Gastroesophageal sphincter (tissue), 4 donors: ENCODE data around the gene SND1. TPM values are rescaled to one million over a fixed set of nuclear protein-coding genes. Genes with fewer than 3 reads are reported as not detected.

Experiments
- ATAC-seq: fragments of 150-250 bp; one replicate; pipeline ENCODE4 v1.9.1; 2016; ENCODE audit warnings: mild to moderate bottlenecking, moderate library complexity
- H3K27ac ChIP-seq, 4 donors: fragments of 200-600 bp; sonication (generic) in 3 of 4; 1 replicate in 3 of 4; 2 replicates in 1 of 4; pipeline ENCODE4 v1.5.1; 2016 to 2019
- H3K27me3 ChIP-seq: fragments of 200-600 bp; sonication (generic); one replicate; pipeline ENCODE4 v1.5.1; 2019
- H3K36me3 ChIP-seq, 2 donors: fragments of 200-600 bp; sonication (generic); one replicate each; pipeline ENCODE4 v1.5.1; 2019; ENCODE audit warnings: control low read depth in 1 of 2
- H3K4me1 ChIP-seq, 3 donors: fragments of 200-600 bp; sonication (generic); 1 replicate in 2 of 3; 2 replicates in 1 of 3; pipeline ENCODE4 v1.5.1; 2016 to 2019; ENCODE audit warnings: control low read depth in 2 of 3
- H3K4me3 ChIP-seq, 2 donors: fragments of 200-600 bp; sonication (generic); one replicate each; pipeline ENCODE4 v1.5.1; 2019; ENCODE audit warnings: mild to moderate bottlenecking in 1 of 2, moderate library complexity in 1 of 2
- H3K9me3 ChIP-seq, 3 donors: fragments of 200-600 bp; sonication (generic); one replicate each; pipeline ENCODE4 v1.5.1; 2017 to 2019; ENCODE audit warnings: control low read depth in 2 of 3
- EP300 ChIP-seq: sonication (generic); formaldehyde crosslinking; IDR thresholded peaks from one replicate; pipeline ENCODE4 v1.6.1; 2017; ENCODE audit warnings: antibody characterized with exemption, mild to moderate bottlenecking
- POLR2A ChIP-seq, 2 donors: fragments of 450-650 bp; IDR thresholded peaks; one replicate each; pipeline ENCODE4 v1.6.1; 2017; ENCODE audit warnings: antibody characterized with exemption in 2 of 2, mild to moderate bottlenecking in 2 of 2, moderate library complexity in 1 of 2
- POLR2AphosphoS5 ChIP-seq: sonication (generic); formaldehyde crosslinking; IDR thresholded peaks from one replicate; pipeline ENCODE4 v1.6.1; 2017; ENCODE audit warnings: antibody characterized with exemption
- WGBS, 2 donors: methylation state at CpG; one replicate each; pipeline ENCODE4 v1.1.5; 2018; ENCODE audit warnings: low coverage in 1 of 2; 5-methylcytosine and 5-hydroxymethylcytosine counted together
- total RNA-seq, 4 donors: library from RNA; depleted of rRNA; stranded (reverse); fragments of >200 nt; gene quantifications; one replicate each; pipeline ENCODE4 v1.1.0, GENCODE V29; 2016
- TF ChIP-seq, protein P1 (sequence below), 4 experiments: fragments of 200-600 bp in 2 of 4; fragments of 450-650 bp in 2 of 4; sonication (generic) in 1 of 4; IDR thresholded peaks; one replicate each; pipeline ENCODE4 v1.5.1; 2017 to 2019; ENCODE audit warnings: antibody characterized with exemption in 4 of 4, mild to moderate bottlenecking in 2 of 4, moderate library complexity in 2 of 4

The SND1 gene
- total RNA-seq, 4 donors from 2014 or later = 97.1 to 119 (median 103) TPM

DNA sequence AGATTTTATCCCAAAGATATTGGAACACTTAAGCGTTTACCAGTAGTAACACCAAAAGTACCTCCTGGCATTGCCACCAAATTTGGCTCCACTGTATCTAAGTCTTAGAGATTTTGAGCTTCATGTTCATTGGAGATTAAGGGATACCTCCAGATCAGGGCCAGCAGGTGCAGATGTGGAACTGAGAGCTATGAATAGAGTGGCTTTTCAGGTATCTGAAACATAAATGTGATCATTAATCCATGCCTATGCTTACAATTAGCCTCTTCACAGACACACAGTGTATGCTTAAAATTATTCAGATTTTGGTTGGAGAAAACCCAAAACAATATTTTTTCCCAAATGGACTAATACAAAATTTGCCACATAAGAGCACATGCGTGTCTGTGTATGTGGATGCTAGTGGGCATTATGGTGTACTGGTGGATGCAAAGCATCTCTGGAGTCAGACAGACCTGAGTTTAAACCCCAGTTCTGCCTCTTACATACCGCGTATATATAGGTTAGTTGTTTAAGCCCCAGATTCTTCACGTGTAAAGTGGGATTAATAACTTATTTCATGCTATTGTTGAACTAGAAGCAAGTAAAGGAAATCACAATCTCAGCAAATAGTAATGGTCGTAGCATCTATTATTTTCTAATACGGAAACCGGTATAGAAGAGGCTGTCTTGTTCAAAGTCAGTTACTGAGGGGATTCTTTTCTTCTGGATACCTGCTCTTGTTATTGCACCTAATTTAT lies 386.1 kb downstream of the SND1 start:
- no peak overlapping the region for H3K4me3 ChIP-seq
- peaks cover 0 to under 1% (median 0%) of the 10 kb centered on the region in 3 donors for H3K4me1 ChIP-seq
- no peak for TF ChIP-seq EP300
- TF ChIP-seq, protein P1, sequence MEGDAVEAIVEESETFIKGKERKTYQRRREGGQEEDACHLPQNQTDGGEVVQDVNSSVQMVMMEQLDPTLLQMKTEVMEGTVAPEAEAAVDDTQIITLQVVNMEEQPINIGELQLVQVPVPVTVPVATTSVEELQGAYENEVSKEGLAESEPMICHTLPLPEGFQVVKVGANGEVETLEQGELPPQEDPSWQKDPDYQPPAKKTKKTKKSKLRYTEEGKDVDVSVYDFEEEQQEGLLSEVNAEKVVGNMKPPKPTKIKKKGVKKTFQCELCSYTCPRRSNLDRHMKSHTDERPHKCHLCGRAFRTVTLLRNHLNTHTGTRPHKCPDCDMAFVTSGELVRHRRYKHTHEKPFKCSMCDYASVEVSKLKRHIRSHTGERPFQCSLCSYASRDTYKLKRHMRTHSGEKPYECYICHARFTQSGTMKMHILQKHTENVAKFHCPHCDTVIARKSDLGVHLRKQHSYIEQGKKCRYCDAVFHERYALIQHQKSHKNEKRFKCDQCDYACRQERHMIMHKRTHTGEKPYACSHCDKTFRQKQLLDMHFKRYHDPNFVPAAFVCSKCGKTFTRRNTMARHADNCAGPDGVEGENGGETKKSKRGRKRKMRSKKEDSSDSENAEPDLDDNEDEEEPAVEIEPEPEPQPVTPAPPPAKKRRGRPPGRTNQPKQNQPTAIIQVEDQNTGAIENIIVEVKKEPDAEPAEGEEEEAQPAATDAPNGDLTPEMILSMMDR (IDR thresholded peaks at IDR 0.05) = no peak
- no peak for TF ChIP-seq POLR2A (IDR thresholded peaks at IDR 0.05)
- TF ChIP-seq POLR2AphosphoS5 = no peak
- H3K9me3 ChIP-seq = no peaks in the 10 kb centered on the region
- H3K27me3 ChIP-seq = no peaks in the 10 kb centered on the region
- peaks cover 0 to 6% of the 10 kb centered on the region in 2 donors for H3K36me3 ChIP-seq
- H3K27ac ChIP-seq = no peak overlapping the region
- ATAC-seq = no peak
- WGBS, 2 donors = 88 to 93% methylated on average over 8 of the region's 8 CpGs

DNA sequence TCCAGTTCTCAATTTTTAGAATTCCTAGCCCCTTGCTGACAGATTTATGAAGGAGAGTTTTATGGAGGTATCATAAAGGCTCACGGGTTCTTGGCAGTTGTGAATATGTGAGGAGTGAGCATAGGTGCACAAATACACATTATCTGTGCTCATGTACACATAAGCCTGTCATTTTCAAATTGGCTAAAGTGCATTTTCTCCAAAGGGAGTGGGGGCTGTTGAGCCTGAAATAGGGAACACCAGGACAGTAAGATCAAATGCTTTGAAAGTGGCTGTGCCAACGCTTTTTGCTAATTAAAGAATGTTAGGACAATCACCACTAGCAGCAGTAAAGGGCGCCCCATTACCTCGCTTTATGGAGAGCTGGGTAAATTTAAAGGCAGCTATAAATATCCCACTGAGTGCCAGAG lies 387.6 kb downstream of the SND1 start:
- Histone ChIP-seq H3K36me3 (peaks cover 0 to 6% of the 10 kb centered on the region in 2 donors), H3K27ac (no peak overlapping the region), H3K4me3 (no peak overlapping the region), H3K9me3 (no peaks in the 10 kb centered on the region), H3K27me3 (no peaks in the 10 kb centered on the region), H3K4me1 (no peaks in the 10 kb centered on the region)
- ATAC-seq = no peak
- 90 to 94% methylated on average over 2 to 3 of the region's 4 CpGs for WGBS, 2 donors
- TF ChIP-seq POLR2A (IDR thresholded peaks at IDR 0.05) (no peak), POLR2AphosphoS5 (no peak), EP300 (no peak)
- TF ChIP-seq, protein P1 (IDR thresholded peaks at IDR 0.05) = no peak

DNA sequence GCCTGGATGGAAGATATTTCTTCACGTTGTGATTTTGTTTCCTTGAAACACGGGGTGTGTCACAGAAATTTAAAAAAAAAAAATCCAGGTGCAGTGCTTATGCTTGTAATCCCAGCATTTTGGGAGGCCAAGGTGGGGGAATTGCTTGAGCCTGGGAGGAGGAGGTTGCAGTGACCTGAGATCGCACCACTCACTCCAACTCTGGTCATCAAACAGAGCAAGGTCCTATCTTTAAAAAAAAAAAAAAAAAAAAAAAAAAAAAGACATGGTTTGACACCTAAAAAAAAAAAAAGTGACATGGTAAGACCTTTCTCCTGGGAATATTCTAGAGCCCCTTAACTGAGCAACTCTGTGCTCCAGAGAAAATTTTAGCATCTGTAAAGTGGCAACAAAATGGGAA lies 388.2 kb downstream of the SND1 start:
- no peak for ATAC-seq
- 80 to 81% methylated on average over 1 to 3 of the region's 3 CpGs for WGBS, 2 donors
- peaks cover 0 to 6% of the 10 kb centered on the region in 2 donors for H3K36me3 ChIP-seq
- H3K4me1 ChIP-seq = no peaks in the 10 kb centered on the region
- H3K27me3 ChIP-seq = no peaks in the 10 kb centered on the region
- TF ChIP-seq POLR2AphosphoS5 (no peak), POLR2A (IDR thresholded peaks at IDR 0.05) (no peak), EP300 (no peak)
- TF ChIP-seq, protein P1 (IDR thresholded peaks at IDR 0.05) = no peak
- H3K4me3 ChIP-seq = no peak overlapping the region
- no peak overlapping the region for H3K27ac ChIP-seq
- H3K9me3 ChIP-seq = no peaks in the 10 kb centered on the region

DNA sequence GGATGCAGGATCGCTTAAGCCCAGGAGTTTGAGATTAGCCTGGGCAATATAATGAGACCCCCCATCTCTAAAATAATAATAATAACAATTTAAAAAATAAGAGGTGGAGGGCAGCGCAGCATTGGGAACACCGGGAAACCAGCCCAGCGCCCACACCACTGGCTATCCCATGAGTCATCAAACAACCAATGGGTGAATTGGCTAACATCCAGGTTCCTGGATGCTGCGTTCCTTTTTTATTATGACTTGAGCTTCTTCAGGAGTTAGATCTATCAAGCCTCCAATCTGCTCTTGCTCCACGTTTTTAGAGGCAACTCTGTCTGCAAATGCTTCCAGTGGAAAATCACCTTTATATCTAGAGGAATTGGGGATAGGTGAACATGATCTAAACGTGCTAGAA lies 389.2 kb downstream of the SND1 start:
- H3K27ac ChIP-seq = no peak overlapping the region
- H3K36me3 ChIP-seq = peaks cover 0 to 6% of the 10 kb centered on the region in 2 donors
- no peaks in the 10 kb centered on the region for H3K9me3 ChIP-seq
- TF ChIP-seq, protein P1 (IDR thresholded peaks at IDR 0.05) = no peak
- TF ChIP-seq POLR2AphosphoS5 = no peak
- TF ChIP-seq POLR2A (IDR thresholded peaks at IDR 0.05) = no peak
- TF ChIP-seq EP300 = no peak
- WGBS, 2 donors = 52 to 60% methylated on average over 5 to 7 of the region's 7 CpGs
- no peak overlapping the region for H3K4me3 ChIP-seq
- ATAC-seq = no peak
- no peaks in the 10 kb centered on the region for H3K27me3 ChIP-seq
- H3K4me1 ChIP-seq = no peaks in the 10 kb centered on the region

DNA sequence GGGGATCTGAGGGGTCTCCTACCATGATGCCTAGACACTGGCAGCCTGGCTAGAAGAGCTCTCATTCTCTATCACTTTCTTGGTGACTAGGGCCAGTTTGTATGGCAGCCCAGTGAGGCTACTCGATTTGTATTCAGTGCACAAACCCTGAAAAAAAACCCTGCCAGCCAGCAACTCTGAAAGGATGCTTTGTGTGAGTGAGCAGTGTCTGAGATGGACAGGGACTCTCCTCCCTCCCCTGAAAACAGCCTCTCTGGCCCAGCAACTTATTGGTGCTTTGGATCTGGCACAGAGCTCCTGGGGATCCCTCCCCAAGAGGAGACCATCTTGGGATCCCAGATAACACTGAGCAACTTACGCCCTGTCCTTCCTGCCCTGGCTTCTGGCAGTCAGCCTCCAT lies 390.0 kb downstream of the SND1 start:
- H3K36me3 ChIP-seq = peaks cover 0 to 6% of the 10 kb centered on the region in 2 donors
- H3K4me1 ChIP-seq = no peaks in the 10 kb centered on the region
- TF ChIP-seq POLR2AphosphoS5 (no peak), EP300 (no peak), POLR2A (IDR thresholded peaks at IDR 0.05) (no peak)
- TF ChIP-seq, protein P1 (IDR thresholded peaks at IDR 0.05) = no peak
- H3K4me3 ChIP-seq = no peak overlapping the region
- ATAC-seq = no peak
- H3K27ac ChIP-seq = no peak overlapping the region
- no peaks in the 10 kb centered on the region for H3K9me3 ChIP-seq
- H3K27me3 ChIP-seq = no peaks in the 10 kb centered on the region
- no CpG with 5 or more reads among the region's 2 CpGs for WGBS, 2 donors
